ENCODE results near the gene HLF.

Gene HLF

GRCh38 chr17:55263569-55264277 lies 1.0 kb upstream of the HLF start:
- H3K4me3 ChIP-seq (replicated peaks in 1 of 2; ENCODE audit: low read depth in 2 of 2, low read length in 2 of 2), result no peak overlapping the region
- no peak for DNase-seq (ENCODE audit: low read depth in 2 of 2)
- TF ChIP-seq, protein P1, sequence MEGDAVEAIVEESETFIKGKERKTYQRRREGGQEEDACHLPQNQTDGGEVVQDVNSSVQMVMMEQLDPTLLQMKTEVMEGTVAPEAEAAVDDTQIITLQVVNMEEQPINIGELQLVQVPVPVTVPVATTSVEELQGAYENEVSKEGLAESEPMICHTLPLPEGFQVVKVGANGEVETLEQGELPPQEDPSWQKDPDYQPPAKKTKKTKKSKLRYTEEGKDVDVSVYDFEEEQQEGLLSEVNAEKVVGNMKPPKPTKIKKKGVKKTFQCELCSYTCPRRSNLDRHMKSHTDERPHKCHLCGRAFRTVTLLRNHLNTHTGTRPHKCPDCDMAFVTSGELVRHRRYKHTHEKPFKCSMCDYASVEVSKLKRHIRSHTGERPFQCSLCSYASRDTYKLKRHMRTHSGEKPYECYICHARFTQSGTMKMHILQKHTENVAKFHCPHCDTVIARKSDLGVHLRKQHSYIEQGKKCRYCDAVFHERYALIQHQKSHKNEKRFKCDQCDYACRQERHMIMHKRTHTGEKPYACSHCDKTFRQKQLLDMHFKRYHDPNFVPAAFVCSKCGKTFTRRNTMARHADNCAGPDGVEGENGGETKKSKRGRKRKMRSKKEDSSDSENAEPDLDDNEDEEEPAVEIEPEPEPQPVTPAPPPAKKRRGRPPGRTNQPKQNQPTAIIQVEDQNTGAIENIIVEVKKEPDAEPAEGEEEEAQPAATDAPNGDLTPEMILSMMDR (IDR thresholded peaks at IDR 0.05; ENCODE audit: low read depth, low read length), result no peak

GRCh38 chr17:55264278-55264644 lies 499 bp upstream of the HLF start:
- no peak overlapping the region for H3K4me3 ChIP-seq (replicated peaks in 1 of 2; ENCODE audit: low read depth in 2 of 2, low read length in 2 of 2)
- no peak for DNase-seq (ENCODE audit: low read depth in 2 of 2)
- TF ChIP-seq, protein P1 (IDR thresholded peaks at IDR 0.05; ENCODE audit: low read depth, low read length), result no peak

- peak overlapping the region; percentile 33 to 37 for H3K4me3 ChIP-seq (replicated peaks in 1 of 2; ENCODE audit: low read depth in 2 of 2, low read length in 2 of 2)
- TF ChIP-seq, protein P1 (IDR thresholded peaks at IDR 0.05; ENCODE audit: low read depth, low read length), result no peak
- DNase-seq (ENCODE audit: low read depth in 2 of 2), result no peak
Measured at GRCh38 chr17:55265311-55266021, 706 bp downstream of the HLF start.

DNA sequence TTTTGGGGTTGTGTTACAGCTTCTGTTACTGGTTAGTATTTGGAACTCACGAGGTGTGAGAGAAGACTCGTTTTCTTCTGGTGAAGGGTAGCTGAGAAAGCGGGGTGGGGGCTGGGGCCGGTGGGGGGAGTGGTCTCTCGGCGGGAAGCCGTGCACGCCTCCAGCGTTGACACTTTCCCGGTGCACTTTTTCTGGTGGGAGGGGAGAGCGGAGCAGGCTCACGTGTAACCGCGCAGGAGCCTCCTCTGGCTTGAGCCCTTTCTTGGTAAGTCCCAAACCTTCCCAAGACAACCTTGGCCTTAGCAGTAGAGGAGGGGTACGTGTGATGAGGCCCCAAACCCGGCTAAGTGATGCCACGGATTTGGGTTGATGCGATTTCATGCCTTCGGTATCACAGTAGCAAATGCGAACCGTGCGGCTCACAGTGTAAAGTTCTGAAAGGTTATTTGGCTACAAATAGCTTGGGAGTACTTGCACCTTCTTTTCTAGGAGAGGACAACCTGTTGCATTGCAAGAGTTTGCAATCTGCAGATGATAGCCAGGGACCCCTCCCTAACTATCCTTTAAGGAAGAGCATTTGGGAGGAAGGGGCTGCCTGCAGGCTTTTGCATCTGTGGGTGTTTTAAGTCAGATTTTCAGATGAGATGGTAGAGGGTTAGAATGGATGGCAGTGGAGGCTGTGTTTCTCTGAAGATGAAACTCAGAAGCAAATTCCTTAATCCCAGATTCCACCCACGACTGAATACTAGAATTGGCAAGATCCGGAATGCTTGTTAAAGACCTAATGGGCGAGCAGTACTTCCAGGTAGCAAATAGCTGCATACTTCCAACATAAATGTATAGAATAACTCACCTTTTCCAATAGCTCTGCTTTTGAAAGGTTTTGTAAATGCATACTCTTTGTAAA lies 1.5 kb downstream of the HLF start:
- TF ChIP-seq, protein P1 (IDR thresholded peaks at IDR 0.05; ENCODE audit: low read depth, low read length), result no peak
- DNase-seq (ENCODE audit: low read depth in 2 of 2), result no peak
- H3K4me3 ChIP-seq (replicated peaks in 1 of 2; ENCODE audit: low read depth in 2 of 2, low read length in 2 of 2), result no peak overlapping the region

- DNase-seq (ENCODE audit: low read depth in 2 of 2), result no peak
- TF ChIP-seq, protein P1 (IDR thresholded peaks at IDR 0.05; ENCODE audit: low read depth, low read length), result no peak
- H3K4me3 ChIP-seq (replicated peaks in 1 of 2; ENCODE audit: low read depth in 2 of 2, low read length in 2 of 2), result no peak overlapping the region
Measured at GRCh38 chr17:55266958-55267688, 2.4 kb downstream of the HLF start.
